ENCODE measurements around the gene PI16.
"Not testable (repeated sequence)": the region's sequence is repeated elsewhere in the genome, so short reads cannot be mapped to it uniquely, and the experiment has no call there.

Gene PI16

GRCh38 chr6:36929607-36930006 lies 24.9 kb upstream of the PI16 start:
- DNase-seq, result no peak

GRCh38 chr6:36930483-36930882 lies 24.1 kb upstream of the PI16 start:
- DNase-seq, result no peak

- DNase-seq, result no peak
These were observed 21.4 kb upstream of the PI16 start for GRCh38 chr6:36933102-36933501.

- DNase-seq, result no peak
These were observed 21.0 kb upstream of the PI16 start for GRCh38 chr6:36933519-36933918.

- no peak for DNase-seq
These were observed 19.6 kb upstream of the PI16 start for GRCh38 chr6:36934901-36935300.

GRCh38 chr6:36936824-36937223 lies 17.7 kb upstream of the PI16 start:
- DNase-seq, result no peak

- no peak for DNase-seq
These were observed 16.6 kb upstream of the PI16 start for GRCh38 chr6:36937896-36938295.

- DNase-seq, result no peak
These were observed 16.0 kb upstream of the PI16 start for GRCh38 chr6:36938536-36938935.

GRCh38 chr6:36939005-36939404 lies 15.5 kb upstream of the PI16 start:
- not testable (repeated sequence) for DNase-seq

GRCh38 chr6:36940027-36940426 lies 14.5 kb upstream of the PI16 start:
- no peak for DNase-seq

- DNase-seq, result not testable (repeated sequence)
These were observed 13.0 kb upstream of the PI16 start for GRCh38 chr6:36941561-36941960.

- DNase-seq, result not testable (repeated sequence)
These were observed 12.2 kb upstream of the PI16 start for GRCh38 chr6:36942329-36942728.

GRCh38 chr6:36944650-36945049 lies 9.9 kb upstream of the PI16 start:
- DNase-seq, result no peak

- DNase-seq, result no peak
These were observed 9.2 kb upstream of the PI16 start for GRCh38 chr6:36945301-36945700.

GRCh38 chr6:36946526-36946925 lies 8.0 kb upstream of the PI16 start:
- DNase-seq, result no peak

- no peak for DNase-seq
These were observed 6.8 kb upstream of the PI16 start for GRCh38 chr6:36947570-36948351.

GRCh38 chr6:36949076-36949475 lies 5.5 kb upstream of the PI16 start:
- not testable (repeated sequence) for DNase-seq

- DNase-seq, result no peak
These were observed 4.9 kb upstream of the PI16 start for GRCh38 chr6:36949636-36950035.

GRCh38 chr6:36953931-36954261 lies 642 bp upstream of the PI16 start:
- DNase-seq, result no peak

- DNase-seq, result peak in 1 of 2 donors; percentile 29
These were observed 598 bp downstream of the PI16 start for GRCh38 chr6:36955136-36955535.

- DNase-seq, result no peak
These were observed 1.3 kb downstream of the PI16 start for GRCh38 chr6:36955671-36956445.

GRCh38 chr6:36956446-36956820 lies 1.9 kb downstream of the PI16 start:
- no peak for DNase-seq

- no peak for DNase-seq
These were observed 3.3 kb downstream of the PI16 start for GRCh38 chr6:36957773-36958271.

Measured in inflammatory macrophage (primary cell).